ENCODE data around the gene DLGAP1.

DNA sequence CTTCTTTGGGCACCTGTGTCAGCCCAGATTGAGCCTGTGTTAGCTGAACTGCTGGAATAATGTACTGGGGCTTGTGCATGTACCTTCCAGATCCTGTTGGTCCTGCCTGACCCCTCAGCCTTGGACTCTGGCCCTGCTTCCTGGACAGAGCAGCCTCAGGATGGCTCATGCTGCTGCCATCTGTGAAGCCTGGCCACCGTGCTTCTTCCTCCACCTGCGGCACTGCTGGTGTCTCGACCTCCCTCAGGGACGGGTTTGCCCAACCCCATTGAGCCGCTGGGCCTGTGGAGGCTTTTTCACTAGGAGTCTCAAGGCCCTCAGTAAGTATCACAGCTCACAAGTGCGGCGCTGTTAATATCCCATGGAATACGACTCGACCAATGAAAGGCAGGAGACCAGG, 662.4 kb downstream of the DLGAP1 start:
- no peak for TF ChIP-seq EZH2 (IDR thresholded peaks at IDR 0.05; ENCODE audit: borderline replicate concordance, low read length)
- TF ChIP-seq, protein P1, sequence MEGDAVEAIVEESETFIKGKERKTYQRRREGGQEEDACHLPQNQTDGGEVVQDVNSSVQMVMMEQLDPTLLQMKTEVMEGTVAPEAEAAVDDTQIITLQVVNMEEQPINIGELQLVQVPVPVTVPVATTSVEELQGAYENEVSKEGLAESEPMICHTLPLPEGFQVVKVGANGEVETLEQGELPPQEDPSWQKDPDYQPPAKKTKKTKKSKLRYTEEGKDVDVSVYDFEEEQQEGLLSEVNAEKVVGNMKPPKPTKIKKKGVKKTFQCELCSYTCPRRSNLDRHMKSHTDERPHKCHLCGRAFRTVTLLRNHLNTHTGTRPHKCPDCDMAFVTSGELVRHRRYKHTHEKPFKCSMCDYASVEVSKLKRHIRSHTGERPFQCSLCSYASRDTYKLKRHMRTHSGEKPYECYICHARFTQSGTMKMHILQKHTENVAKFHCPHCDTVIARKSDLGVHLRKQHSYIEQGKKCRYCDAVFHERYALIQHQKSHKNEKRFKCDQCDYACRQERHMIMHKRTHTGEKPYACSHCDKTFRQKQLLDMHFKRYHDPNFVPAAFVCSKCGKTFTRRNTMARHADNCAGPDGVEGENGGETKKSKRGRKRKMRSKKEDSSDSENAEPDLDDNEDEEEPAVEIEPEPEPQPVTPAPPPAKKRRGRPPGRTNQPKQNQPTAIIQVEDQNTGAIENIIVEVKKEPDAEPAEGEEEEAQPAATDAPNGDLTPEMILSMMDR (conservative IDR thresholded peaks at IDR 0.05 in 1 of 2, IDR thresholded peaks at IDR 0.05 in 1 of 2; ENCODE audit: extremely low read depth in 1 of 2, insufficient read depth in 1 of 2, low read depth in 1 of 2, low read length in 2 of 2) = no peak
